ENCODE results near the gene PNPLA6. TPM values are rescaled to one million over a fixed set of nuclear protein-coding genes. Genes with fewer than 3 reads are reported as not detected.

PNPLA6 gene
- total RNA-seq, 1 donor from 2014 or later: 129 TPM

DNA sequence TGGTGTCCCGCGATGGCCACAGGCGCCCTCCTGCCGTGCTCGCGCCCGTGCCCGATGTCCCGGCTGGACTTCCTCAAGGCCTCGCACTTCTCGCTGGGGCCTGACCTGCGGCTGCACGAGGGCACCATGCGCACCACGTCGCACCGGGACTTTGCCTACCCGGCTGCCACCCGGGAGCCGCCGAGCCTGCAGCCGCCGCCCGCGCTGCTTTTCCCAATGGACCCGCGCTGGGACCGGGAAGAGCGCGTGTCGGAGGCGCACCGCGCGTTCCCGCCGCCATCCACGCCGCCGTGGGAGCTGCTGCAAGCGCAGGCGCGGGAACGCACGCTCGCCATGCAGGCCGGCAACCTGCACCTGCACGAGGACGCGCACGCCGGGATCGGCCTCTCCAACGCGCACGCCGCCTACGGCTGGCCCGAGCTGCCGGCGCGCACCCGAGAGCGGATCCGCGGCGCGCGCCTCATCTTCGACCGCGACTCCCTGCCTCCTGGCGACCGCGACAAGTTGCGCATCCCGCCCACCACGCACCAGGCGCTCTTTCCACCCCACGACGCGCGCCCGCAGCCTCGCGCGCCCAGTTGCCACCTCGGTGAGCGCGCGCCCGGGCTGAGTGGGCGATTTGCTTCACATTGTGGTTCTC is 34.6 kb upstream of the PNPLA6 start:
- no peaks in the 10 kb centered on the region for H3K36me3 Mint-ChIP-seq (ENCODE audit: low read depth, unreplicated experiment)

DNA sequence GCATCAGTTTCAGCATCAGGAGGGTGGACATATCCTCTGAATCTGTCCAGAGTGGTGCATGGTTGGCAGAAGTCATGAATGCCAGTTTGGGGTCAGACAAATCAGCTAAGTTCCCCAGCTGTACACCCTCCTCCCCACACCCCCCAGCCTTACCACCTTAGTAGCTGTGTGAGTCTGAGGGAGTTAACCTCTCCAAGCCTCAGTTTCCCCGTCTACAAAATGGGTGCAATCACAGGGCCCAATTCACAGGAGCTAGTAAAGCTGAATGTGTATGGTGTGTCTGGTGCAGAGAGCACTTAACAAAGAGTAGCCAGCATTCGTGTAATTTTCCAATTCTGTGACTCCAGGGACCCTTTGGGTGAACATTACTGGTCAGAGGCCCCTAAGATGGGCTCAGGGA is 33.0 kb upstream of the PNPLA6 start:
- Mint-ChIP-seq H3K36me3 (ENCODE audit: low read depth, unreplicated experiment) (no peaks in the 10 kb centered on the region), H3K27ac (ENCODE audit: unreplicated experiment) (no peak overlapping the region), H3K27me3 (ENCODE audit: unreplicated experiment) (peaks cover 8% of the 10 kb centered on the region), H3K9me3 (ENCODE audit: unreplicated experiment) (no peaks in the 10 kb centered on the region), H3K4me3 (ENCODE audit: unreplicated experiment) (no peak overlapping the region), H3K4me1 (ENCODE audit: unreplicated experiment) (peaks cover 2% of the 10 kb centered on the region)
- no peak for DNase-seq (ENCODE audit: low spot score)
- TF ChIP-seq, protein P1, sequence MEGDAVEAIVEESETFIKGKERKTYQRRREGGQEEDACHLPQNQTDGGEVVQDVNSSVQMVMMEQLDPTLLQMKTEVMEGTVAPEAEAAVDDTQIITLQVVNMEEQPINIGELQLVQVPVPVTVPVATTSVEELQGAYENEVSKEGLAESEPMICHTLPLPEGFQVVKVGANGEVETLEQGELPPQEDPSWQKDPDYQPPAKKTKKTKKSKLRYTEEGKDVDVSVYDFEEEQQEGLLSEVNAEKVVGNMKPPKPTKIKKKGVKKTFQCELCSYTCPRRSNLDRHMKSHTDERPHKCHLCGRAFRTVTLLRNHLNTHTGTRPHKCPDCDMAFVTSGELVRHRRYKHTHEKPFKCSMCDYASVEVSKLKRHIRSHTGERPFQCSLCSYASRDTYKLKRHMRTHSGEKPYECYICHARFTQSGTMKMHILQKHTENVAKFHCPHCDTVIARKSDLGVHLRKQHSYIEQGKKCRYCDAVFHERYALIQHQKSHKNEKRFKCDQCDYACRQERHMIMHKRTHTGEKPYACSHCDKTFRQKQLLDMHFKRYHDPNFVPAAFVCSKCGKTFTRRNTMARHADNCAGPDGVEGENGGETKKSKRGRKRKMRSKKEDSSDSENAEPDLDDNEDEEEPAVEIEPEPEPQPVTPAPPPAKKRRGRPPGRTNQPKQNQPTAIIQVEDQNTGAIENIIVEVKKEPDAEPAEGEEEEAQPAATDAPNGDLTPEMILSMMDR (IDR thresholded peaks at IDR 0.05; ENCODE audit: unreplicated experiment): no peak

More for the DNA sequence above, 34.6 kb upstream of the PNPLA6 start:
- DNase-seq (ENCODE audit: low spot score): peak; percentile 72
- H3K4me1 Mint-ChIP-seq (ENCODE audit: unreplicated experiment): peaks cover 2% of the 10 kb centered on the region
- TF ChIP-seq, protein P1 (IDR thresholded peaks at IDR 0.05; ENCODE audit: unreplicated experiment): no peak
- H3K9me3 Mint-ChIP-seq (ENCODE audit: unreplicated experiment): no peaks in the 10 kb centered on the region
- no peak overlapping the region for H3K27ac Mint-ChIP-seq (ENCODE audit: unreplicated experiment)
- H3K27me3 Mint-ChIP-seq (ENCODE audit: unreplicated experiment): peaks cover 6% of the 10 kb centered on the region
- no peak overlapping the region for H3K4me3 Mint-ChIP-seq (ENCODE audit: unreplicated experiment)

DNA sequence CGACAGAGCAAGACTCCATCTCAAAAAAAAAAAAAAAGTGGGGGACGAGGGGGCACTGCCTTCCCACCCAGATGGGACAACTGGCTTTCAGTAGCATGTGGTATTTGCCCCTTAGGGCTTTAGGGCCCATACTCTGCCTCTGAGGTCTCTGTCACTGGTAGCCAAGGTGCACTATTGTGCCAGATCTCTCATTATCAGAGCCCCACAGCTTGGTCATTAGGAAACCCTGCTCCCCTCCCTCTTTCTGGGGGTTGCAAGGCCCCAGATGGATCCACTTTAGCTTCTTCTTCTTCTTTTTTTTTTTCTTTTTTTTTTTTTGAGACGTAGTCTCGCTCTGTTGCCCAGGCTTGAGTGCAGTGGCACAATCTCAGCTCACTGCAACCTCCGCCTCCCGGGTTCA is 30.8 kb upstream of the PNPLA6 start:
- no peak overlapping the region for H3K4me3 Mint-ChIP-seq (ENCODE audit: unreplicated experiment)
- H3K27me3 Mint-ChIP-seq (ENCODE audit: unreplicated experiment): peaks cover 6% of the 10 kb centered on the region

DNA sequence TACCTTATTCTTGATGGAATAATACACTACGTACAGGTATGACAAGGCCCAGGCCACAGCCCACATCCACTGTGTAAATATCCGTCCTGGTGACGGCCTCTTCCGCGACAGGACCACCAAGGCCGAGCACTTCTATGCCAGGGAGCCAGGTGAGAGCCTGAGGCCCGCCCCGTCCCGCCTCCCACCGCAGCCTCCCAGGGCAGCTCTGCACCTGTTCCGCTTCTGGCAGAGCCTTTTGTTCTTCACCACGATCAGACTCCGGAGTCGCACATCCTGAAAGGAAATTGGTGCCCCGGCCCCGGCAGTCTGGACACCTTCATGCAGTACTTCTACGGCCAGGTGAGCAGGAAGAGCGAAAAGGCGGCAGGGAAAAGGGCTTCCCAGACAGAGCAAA is 30.2 kb upstream of the PNPLA6 start:
- peaks cover 2% of the 10 kb centered on the region for H3K4me1 Mint-ChIP-seq (ENCODE audit: unreplicated experiment)
- peak; percentile 23 for DNase-seq (ENCODE audit: low spot score)
- peaks cover 6% of the 10 kb centered on the region for H3K27me3 Mint-ChIP-seq (ENCODE audit: unreplicated experiment)

More for the DNA sequence above, 30.8 kb upstream of the PNPLA6 start:
- peaks cover 2% of the 10 kb centered on the region for H3K4me1 Mint-ChIP-seq (ENCODE audit: unreplicated experiment)
- no peaks in the 10 kb centered on the region for H3K36me3 Mint-ChIP-seq (ENCODE audit: low read depth, unreplicated experiment)
- no peak for DNase-seq (ENCODE audit: low spot score)
- no peak overlapping the region for H3K27ac Mint-ChIP-seq (ENCODE audit: unreplicated experiment)
- no peaks in the 10 kb centered on the region for H3K9me3 Mint-ChIP-seq (ENCODE audit: unreplicated experiment)
- TF ChIP-seq, protein P1 (IDR thresholded peaks at IDR 0.05; ENCODE audit: unreplicated experiment): no peak

More for the DNA sequence above, 30.2 kb upstream of the PNPLA6 start:
- no peaks in the 10 kb centered on the region for H3K9me3 Mint-ChIP-seq (ENCODE audit: unreplicated experiment)
- no peaks in the 10 kb centered on the region for H3K36me3 Mint-ChIP-seq (ENCODE audit: low read depth, unreplicated experiment)
- no peak overlapping the region for H3K27ac Mint-ChIP-seq (ENCODE audit: unreplicated experiment)
- H3K4me3 Mint-ChIP-seq (ENCODE audit: unreplicated experiment): no peak overlapping the region
- TF ChIP-seq, protein P1 (IDR thresholded peaks at IDR 0.05; ENCODE audit: unreplicated experiment): no peak

Measured in endothelial cell (in vitro differentiated cells).